Vagina (tissue), 2 donors: ENCODE data around the gene DHCR7. TPM values are rescaled to one million over a fixed set of nuclear protein-coding genes. Genes with fewer than 3 reads are reported as not detected.

Source experiments
- DNase-seq, 2 donors: peaks; one replicate each; pipeline ENCODE4 v3.0.0-alpha.2; 2017; ENCODE audit errors: extremely low spot score in 2 of 2
- H3K27ac ChIP-seq: fragments of 200-600 bp; sonication (generic); one replicate; pipeline ENCODE4 v1.5.1; 2019
- H3K27me3 ChIP-seq: fragments of 200-600 bp; sonication (generic); one replicate; pipeline ENCODE4 v1.5.1; 2019
- H3K36me3 ChIP-seq, 2 donors: fragments of 200-600 bp; sonication (generic); one replicate each; pipeline ENCODE4 v1.5.1; 2017 to 2019
- H3K4me1 ChIP-seq: fragments of 200-600 bp; sonication (generic); one replicate; pipeline ENCODE4 v1.5.1; 2019
- H3K4me3 ChIP-seq, 2 donors: fragments of 200-600 bp; sonication (generic); 1 replicate in 1 of 2; 2 replicates in 1 of 2; pipeline ENCODE4 v1.5.1; 2016 to 2019
- H3K9me3 ChIP-seq: fragments of 200-600 bp; sonication (generic); one replicate; pipeline ENCODE4 v1.5.1; 2019
- POLR2A ChIP-seq, 2 donors: fragments of 450-650 bp; IDR thresholded peaks; one replicate each; pipeline ENCODE4 v1.6.1; 2017; ENCODE audit warnings: antibody characterized with exemption in 2 of 2, mild to moderate bottlenecking in 2 of 2, moderate library complexity in 2 of 2
- POLR2AphosphoS5 ChIP-seq, 2 donors: sonication (generic); formaldehyde crosslinking; IDR thresholded peaks; one replicate each; pipeline ENCODE4 v1.9.0; 2017; ENCODE audit warnings: antibody characterized with exemption in 2 of 2, mild to moderate bottlenecking in 2 of 2, low read depth in 1 of 2; ENCODE audit not compliant: insufficient read depth in 1 of 2
- intact Hi-C: fragments of 100-400 bp; cut with DNase I; formaldehyde crosslinking; loops from one replicate; pipeline ENCODE4 v1.15.1; 2023
- total RNA-seq: library from RNA; depleted of rRNA; stranded (reverse); fragments of >200 nt; gene quantifications from one replicate; pipeline ENCODE4 v1.2.3, GENCODE V29; 2016
- TF ChIP-seq, protein P1 (sequence below), 3 experiments: fragments of 450-650 bp in 2 of 3; fragments of 200-600 bp in 1 of 3; sonication (generic) in 1 of 3; IDR thresholded peaks; one replicate each; pipeline ENCODE4 v1.5.1; 2017 to 2019; ENCODE audit warnings: antibody characterized with exemption in 3 of 3, mild to moderate bottlenecking in 2 of 3, moderate library complexity in 2 of 3

The DHCR7 gene
- total RNA-seq, 1 donor from 2014 or later: 26.8 TPM

DNA sequence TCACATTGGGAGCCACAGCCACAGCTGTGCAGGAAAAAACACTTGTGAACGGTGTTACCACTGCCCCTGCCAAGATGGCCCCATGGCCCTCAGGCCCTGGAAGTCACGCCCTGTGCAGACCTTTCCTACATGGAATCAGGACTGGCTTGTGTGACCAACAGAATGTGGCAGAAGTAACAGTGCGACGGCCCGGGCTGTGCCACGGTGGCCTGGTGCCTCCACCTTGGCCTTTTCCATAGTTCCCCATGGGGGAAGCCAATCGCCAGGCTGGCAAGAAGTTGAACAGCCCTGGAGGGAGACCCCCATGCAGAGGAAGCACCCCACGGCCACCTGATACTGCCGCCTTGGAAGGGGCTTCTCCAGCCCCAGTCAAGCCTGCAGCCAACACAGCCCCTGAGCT is 48.0 kb downstream of the DHCR7 start:
- TF ChIP-seq POLR2AphosphoS5 (IDR thresholded peaks at IDR 0.05; ENCODE audit: insufficient read depth in 1 of 2, low read depth in 1 of 2): no peak
- TF ChIP-seq, protein P1, sequence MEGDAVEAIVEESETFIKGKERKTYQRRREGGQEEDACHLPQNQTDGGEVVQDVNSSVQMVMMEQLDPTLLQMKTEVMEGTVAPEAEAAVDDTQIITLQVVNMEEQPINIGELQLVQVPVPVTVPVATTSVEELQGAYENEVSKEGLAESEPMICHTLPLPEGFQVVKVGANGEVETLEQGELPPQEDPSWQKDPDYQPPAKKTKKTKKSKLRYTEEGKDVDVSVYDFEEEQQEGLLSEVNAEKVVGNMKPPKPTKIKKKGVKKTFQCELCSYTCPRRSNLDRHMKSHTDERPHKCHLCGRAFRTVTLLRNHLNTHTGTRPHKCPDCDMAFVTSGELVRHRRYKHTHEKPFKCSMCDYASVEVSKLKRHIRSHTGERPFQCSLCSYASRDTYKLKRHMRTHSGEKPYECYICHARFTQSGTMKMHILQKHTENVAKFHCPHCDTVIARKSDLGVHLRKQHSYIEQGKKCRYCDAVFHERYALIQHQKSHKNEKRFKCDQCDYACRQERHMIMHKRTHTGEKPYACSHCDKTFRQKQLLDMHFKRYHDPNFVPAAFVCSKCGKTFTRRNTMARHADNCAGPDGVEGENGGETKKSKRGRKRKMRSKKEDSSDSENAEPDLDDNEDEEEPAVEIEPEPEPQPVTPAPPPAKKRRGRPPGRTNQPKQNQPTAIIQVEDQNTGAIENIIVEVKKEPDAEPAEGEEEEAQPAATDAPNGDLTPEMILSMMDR (IDR thresholded peaks at IDR 0.05): no peak
- no peak for TF ChIP-seq POLR2A (IDR thresholded peaks at IDR 0.05)
- no peaks in the 10 kb centered on the region for H3K27me3 ChIP-seq
- no peaks in the 10 kb centered on the region for H3K36me3 ChIP-seq
- H3K27ac ChIP-seq: no peak overlapping the region
- no peak overlapping the region for H3K4me3 ChIP-seq
- no peak for DNase-seq
- intact Hi-C loops: no loop called here
- H3K4me1 ChIP-seq: no peaks in the 10 kb centered on the region
- no peaks in the 10 kb centered on the region for H3K9me3 ChIP-seq

DNA sequence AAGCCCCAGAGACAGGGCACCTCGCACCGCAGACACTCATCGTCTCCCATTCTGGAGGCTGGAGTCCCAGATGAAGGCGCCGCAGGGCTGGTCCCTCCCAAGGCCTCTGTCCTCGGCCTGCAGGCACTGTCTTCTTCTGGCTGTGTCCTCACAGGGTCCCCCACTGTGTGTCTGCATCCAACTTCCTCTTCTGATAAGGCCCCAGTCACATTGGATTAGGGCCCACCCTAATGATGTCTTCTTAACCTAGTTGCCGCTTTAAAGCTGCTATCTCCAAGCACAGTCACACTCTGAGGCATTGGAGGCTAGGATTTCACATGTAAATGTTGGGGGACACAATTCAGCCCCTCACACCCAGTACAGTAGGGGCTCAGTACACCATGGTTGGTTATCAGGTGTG is 48.9 kb downstream of the DHCR7 start:
- H3K27me3 ChIP-seq: no peaks in the 10 kb centered on the region
- H3K4me3 ChIP-seq: no peak overlapping the region
- DNase-seq: no peak
- no peak for TF ChIP-seq POLR2A (IDR thresholded peaks at IDR 0.05)
- TF ChIP-seq POLR2AphosphoS5 (IDR thresholded peaks at IDR 0.05; ENCODE audit: insufficient read depth in 1 of 2, low read depth in 1 of 2): no peak
- TF ChIP-seq, protein P1 (IDR thresholded peaks at IDR 0.05): no peak
- no peaks in the 10 kb centered on the region for H3K4me1 ChIP-seq
- intact Hi-C loops: no loop called here
- H3K27ac ChIP-seq: no peak overlapping the region
- no peaks in the 10 kb centered on the region for H3K9me3 ChIP-seq
- no peaks in the 10 kb centered on the region for H3K36me3 ChIP-seq

DNA sequence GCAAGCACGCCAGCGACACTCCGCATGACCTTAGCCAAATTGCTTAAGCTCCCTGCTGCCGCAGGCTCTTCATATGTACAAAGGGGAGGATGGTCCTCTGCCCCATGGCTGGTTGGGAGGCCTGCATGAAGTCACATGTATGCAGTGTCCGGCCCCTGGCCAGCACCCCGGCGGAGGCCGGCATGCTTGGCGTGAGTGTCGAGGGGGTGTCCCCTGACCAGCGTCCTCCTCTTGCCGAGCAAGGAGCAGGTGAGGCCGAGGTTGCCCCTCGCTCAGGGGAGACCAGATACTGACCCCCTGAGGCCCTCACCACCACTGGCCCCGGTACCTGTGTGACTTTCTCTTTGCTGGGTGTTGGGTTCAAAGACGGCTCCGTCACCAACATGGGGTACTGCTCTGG is 50.2 kb downstream of the DHCR7 start:
- Histone ChIP-seq H3K27ac (no peak overlapping the region), H3K27me3 (no peaks in the 10 kb centered on the region), H3K4me1 (no peaks in the 10 kb centered on the region), H3K4me3 (no peak overlapping the region), H3K36me3 (no peaks in the 10 kb centered on the region), H3K9me3 (no peaks in the 10 kb centered on the region)
- TF ChIP-seq, protein P1 (IDR thresholded peaks at IDR 0.05): no peak
- TF ChIP-seq POLR2AphosphoS5 (IDR thresholded peaks at IDR 0.05; ENCODE audit: insufficient read depth in 1 of 2, low read depth in 1 of 2) (no peak), POLR2A (IDR thresholded peaks at IDR 0.05) (no peak)
- intact Hi-C loops: no loop called here
- no peak for DNase-seq

DNA sequence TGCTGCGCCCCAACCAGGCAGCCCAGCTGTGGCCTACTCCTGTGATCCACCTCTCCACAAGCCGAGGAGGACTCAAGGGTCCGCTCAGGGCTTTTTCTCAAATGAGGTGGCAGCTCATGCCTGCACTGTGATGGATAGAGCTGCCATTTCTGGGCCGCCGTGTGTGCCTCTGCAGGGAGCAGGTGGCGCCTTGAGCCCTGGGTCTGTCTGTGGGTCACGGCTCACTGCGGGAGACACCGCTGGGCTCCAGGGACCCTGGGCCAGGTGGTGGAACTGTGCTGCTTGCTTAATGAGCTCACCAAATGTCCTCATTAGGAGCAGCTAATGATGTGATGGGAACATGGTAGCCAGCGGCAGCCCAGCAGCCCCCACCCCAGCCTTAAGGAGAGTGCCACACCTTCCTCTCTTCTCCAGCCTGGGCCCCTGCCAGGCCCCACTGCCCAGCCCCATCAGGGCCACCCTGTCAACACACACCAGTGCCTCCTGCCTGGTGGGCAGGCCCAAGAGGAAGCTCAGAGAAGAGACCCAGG is 50.8 kb downstream of the DHCR7 start:
- no peak for TF ChIP-seq POLR2A (IDR thresholded peaks at IDR 0.05)
- TF ChIP-seq, protein P1 (IDR thresholded peaks at IDR 0.05): no peak
- TF ChIP-seq POLR2AphosphoS5 (IDR thresholded peaks at IDR 0.05; ENCODE audit: insufficient read depth in 1 of 2, low read depth in 1 of 2): no peak
- Histone ChIP-seq H3K27ac (no peak overlapping the region), H3K4me1 (no peaks in the 10 kb centered on the region), H3K4me3 (no peak overlapping the region), H3K27me3 (no peaks in the 10 kb centered on the region), H3K9me3 (no peaks in the 10 kb centered on the region), H3K36me3 (no peaks in the 10 kb centered on the region)
- intact Hi-C loops: no loop called here
- no peak for DNase-seq

DNA sequence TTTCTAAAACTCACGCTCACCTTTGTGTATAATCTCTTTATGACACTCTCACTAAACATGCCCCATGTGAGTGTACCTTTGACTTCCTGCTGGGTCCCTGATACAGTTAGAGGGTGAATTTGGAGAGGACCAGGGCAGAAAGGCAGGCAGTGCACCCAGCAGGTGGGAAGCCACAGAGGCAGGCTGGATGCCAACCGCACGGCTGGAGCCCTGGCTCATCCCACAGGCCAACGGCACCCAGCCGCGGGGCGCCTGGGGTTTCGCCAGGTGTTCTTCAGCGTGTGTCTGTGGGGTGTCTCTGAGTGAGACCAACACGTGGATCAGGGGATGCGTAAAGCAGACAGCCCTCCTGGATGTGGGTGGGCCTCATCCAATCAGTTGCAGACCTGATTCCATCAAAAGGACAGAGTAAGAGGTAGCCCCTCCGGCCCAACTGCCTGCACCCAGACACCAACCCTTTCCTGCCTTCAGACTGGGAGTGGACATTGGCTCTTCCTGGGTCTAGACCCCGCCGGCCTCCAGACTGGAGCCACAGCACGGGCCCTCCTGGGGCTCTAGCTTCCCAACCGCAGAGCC is 51.6 kb downstream of the DHCR7 start:
- no peaks in the 10 kb centered on the region for H3K4me1 ChIP-seq
- H3K27ac ChIP-seq: no peak overlapping the region
- DNase-seq: no peak
- H3K36me3 ChIP-seq: no peaks in the 10 kb centered on the region
- no peaks in the 10 kb centered on the region for H3K9me3 ChIP-seq
- no peak overlapping the region for H3K4me3 ChIP-seq
- TF ChIP-seq POLR2A (IDR thresholded peaks at IDR 0.05) (no peak), POLR2AphosphoS5 (IDR thresholded peaks at IDR 0.05; ENCODE audit: insufficient read depth in 1 of 2, low read depth in 1 of 2) (no peak)
- TF ChIP-seq, protein P1 (IDR thresholded peaks at IDR 0.05): no peak
- intact Hi-C loops: no loop called here
- H3K27me3 ChIP-seq: no peaks in the 10 kb centered on the region
